ENCODE measurements around the gene MLLT10. TPM values are rescaled to one million over a fixed set of nuclear protein-coding genes. Genes with fewer than 3 reads are reported as not detected.

MLLT10 gene
- 27.0 to 37.4 TPM (median 34.8 TPM) in 5 replicates for total RNA-seq (2022; extraction: Qiagen RNA extraction; ENCODE audit: low read depth)

DNA sequence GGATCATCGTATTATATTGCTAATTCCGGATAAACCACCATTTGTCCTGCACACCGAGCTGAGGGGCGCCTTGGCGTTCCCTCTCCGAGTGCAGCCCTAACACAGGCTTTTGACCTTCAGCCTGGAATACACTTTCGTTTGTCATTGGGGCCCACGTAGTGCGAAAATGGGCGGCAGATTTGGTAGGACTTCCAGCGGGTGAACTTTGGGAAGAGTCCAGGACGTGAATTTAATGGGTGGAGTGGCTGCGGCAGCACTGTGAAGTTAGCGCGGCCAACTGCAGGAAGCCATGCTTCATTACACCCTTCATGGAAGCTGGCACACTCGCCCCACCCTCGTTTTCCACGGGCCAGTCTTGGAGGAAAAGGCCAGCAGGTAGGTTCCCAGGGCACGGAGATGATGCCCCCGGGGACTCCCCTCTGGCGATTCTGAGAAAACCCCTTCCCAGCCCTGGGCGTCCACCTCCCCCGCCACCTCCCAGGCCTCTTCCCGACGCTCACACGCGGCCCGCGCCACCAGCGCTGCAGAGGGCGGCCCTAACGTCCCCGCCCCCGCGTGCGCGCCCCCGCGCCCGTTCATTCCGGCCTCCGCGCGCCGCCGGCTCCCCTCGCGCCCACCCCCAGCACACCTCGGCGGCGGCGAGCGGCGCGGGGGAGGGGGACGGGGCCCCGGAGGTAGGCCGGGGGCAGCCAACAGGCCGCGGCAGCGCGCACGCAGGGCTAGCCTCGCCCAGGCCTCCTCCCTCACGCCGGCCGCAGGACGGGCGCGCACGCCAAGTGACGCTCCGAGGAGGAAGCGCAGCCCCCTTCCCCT is at the start of gene MLLT10:
Gene MLLT10 (plus strand): TSS at position 766 of the 813 bp plus-strand sequence. CDS start 413 bp downstream, outside the sequence.

DNA sequence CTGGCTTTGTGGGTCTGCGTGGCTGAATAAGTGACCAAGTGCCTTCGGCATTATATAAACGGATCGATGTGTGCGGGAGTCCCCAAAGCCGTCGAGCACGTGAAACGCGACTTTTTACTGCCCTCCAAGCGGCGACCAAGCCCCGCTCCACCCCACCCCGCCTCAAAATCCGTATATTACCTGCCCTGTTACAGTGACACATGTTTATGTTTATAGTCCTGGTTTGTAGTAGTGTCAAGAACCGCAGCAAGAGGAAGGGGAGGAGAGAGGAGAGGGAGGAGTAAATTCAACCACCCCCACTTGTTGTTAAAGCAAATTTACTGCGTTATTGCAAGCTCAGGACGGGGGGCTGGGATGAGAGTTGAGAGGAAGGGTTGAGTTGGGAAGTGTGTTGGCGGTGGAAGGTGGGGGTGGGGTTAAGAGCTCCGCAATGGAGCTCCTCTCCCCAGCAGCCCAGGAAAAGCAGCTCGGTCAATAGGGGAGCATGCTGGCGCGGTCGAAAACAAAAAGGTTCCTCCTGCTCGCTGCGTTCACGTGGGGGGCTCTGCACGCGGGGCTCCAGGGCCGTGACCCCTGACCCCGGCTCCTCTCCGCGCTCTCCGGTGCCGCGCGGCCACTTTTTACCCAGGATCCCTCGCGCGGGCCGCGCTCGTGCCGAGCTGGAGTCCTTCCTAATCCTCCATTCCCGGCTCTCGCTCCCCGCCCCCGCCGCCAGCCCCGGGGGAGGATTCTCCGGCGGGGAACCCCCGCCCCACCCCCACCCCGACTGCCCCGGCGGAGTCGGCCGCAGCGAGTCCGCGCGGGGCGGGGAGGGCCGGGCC is 8.5 kb upstream of the MLLT10 start, which contains the start of gene SKIDA1:
Gene SKIDA1 (minus strand): TSS at position 316 of the 821 bp plus-strand sequence. CDS start 7,860 bp downstream, outside the sequence.

Other genes starting within 250 kb of the MLLT10 start
- gene SKIDA1, start 8.6 kb upstream of the MLLT10 start, total RNA-seq (2022; extraction: Qiagen RNA extraction; ENCODE audit: low read depth) = 1.3 to 1.9 TPM (median 1.6 TPM) in 5 replicates